Astrocyte (in vitro differentiated cells and primary cell): ENCODE measurements around the gene NFATC1. TPM values are rescaled to one million over a fixed set of nuclear protein-coding genes. Genes with fewer than 3 reads are reported as not detected.

Experiments
- DNase-seq: peaks from one replicate; pipeline ENCODE4 v3.0.0-alpha.2; 2010; ENCODE audit warnings: low read depth
- FAIRE-seq: peaks from 2 replicates; lab custom pipeline; 2011; peaks lifted over from hg19 to GRCh38; lab: Jason Lieb, UNC
- H2AFZ ChIP-seq: 2 replicates; pipeline ENCODE4 v1.6.0; 2012; ENCODE audit warnings: low read depth, low read length, inconsistent platforms
- H3K27ac ChIP-seq: 2 replicates; pipeline ENCODE4 v1.5.1; 2011; ENCODE audit warnings: low read depth, low read length, inconsistent platforms
- H3K27me3 ChIP-seq: 2 replicates; pipeline ENCODE4 v1.6.0; 2011; ENCODE audit warnings: low read length, inconsistent platforms; ENCODE audit not compliant: insufficient read depth
- H3K36me3 ChIP-seq: 2 replicates; pipeline ENCODE4 v1.5.1; 2011; ENCODE audit warnings: low read length, inconsistent platforms; ENCODE audit not compliant: insufficient read depth
- H3K4me1 ChIP-seq: 2 replicates; pipeline ENCODE4 v1.5.1; 2011; ENCODE audit warnings: low read length, inconsistent platforms; ENCODE audit not compliant: insufficient read depth
- H3K4me2 ChIP-seq: 2 replicates; pipeline ENCODE4 v1.6.0; 2012; ENCODE audit warnings: low read length, inconsistent platforms
- H3K4me3 ChIP-seq: 2 replicates; pipeline ENCODE4 v1.5.1; 2011; ENCODE audit warnings: low read depth, mild to moderate bottlenecking, low read length, inconsistent platforms; ENCODE audit not compliant: insufficient read depth
- H3K79me2 ChIP-seq: 2 replicates; pipeline ENCODE4 v1.6.0; 2012; ENCODE audit warnings: mild to moderate bottlenecking, low read length, inconsistent platforms; ENCODE audit not compliant: insufficient read depth
- H3K9ac ChIP-seq: 2 replicates; pipeline ENCODE4 v1.6.0; 2012; ENCODE audit warnings: mild to moderate bottlenecking, low read length, inconsistent platforms
- H3K9me3 ChIP-seq: 2 replicates; pipeline ENCODE4 v1.5.1; 2012; ENCODE audit warnings: low read depth, mild to moderate bottlenecking, low read length, inconsistent platforms; ENCODE audit not compliant: insufficient read depth
- H4K20me1 ChIP-seq: 2 replicates; pipeline ENCODE4 v1.6.0; 2012; ENCODE audit warnings: low read length, inconsistent platforms; ENCODE audit not compliant: insufficient read depth
- H3K27ac Mint-ChIP-seq: one replicate; pipeline ENCODE4 v1.8.0; 2021; ENCODE audit warnings: mild to moderate bottlenecking, mixed read lengths; ENCODE audit not compliant: unreplicated experiment
- H3K27me3 Mint-ChIP-seq: one replicate; pipeline ENCODE4 v1.8.0; 2021; ENCODE audit warnings: low read depth, mixed read lengths; ENCODE audit not compliant: unreplicated experiment
- H3K36me3 Mint-ChIP-seq: one replicate; pipeline ENCODE4 v1.8.0; 2021; ENCODE audit warnings: low read depth, mixed read lengths; ENCODE audit not compliant: unreplicated experiment
- H3K4me1 Mint-ChIP-seq: one replicate; pipeline ENCODE4 v1.8.0; 2021; ENCODE audit warnings: low read depth, mixed read lengths; ENCODE audit not compliant: unreplicated experiment
- H3K4me3 Mint-ChIP-seq: one replicate; pipeline ENCODE4 v1.8.0; 2021; ENCODE audit warnings: mild to moderate bottlenecking, moderate library complexity, mixed read lengths; ENCODE audit not compliant: unreplicated experiment
- H3K9me3 Mint-ChIP-seq: one replicate; pipeline ENCODE4 v1.8.0; 2021; ENCODE audit warnings: mild to moderate bottlenecking, mixed read lengths; ENCODE audit not compliant: unreplicated experiment
- EZH2 ChIP-seq: IDR thresholded peaks from 2 replicates; pipeline ENCODE4 v1.6.1; 2012; ENCODE audit warnings: mild to moderate bottlenecking, low read length, inconsistent platforms; ENCODE audit not compliant: insufficient read depth
- total RNA-seq: library from RNA; stranded (reverse); gene quantifications from 2 replicates; pipeline ENCODE4 v1.2.1, GENCODE V29; 2021
- TF ChIP-seq, protein P1 (sequence below): IDR thresholded peaks from 2 replicates; pipeline ENCODE4 v1.5.1; 2011; ENCODE audit warnings: low read depth, mild to moderate bottlenecking, inconsistent platforms, low read length, moderate library complexity; ENCODE audit not compliant: insufficient read depth

Gene NFATC1
- total RNA-seq, 1 donor from 2014 or later = 11.0 TPM

DNA sequence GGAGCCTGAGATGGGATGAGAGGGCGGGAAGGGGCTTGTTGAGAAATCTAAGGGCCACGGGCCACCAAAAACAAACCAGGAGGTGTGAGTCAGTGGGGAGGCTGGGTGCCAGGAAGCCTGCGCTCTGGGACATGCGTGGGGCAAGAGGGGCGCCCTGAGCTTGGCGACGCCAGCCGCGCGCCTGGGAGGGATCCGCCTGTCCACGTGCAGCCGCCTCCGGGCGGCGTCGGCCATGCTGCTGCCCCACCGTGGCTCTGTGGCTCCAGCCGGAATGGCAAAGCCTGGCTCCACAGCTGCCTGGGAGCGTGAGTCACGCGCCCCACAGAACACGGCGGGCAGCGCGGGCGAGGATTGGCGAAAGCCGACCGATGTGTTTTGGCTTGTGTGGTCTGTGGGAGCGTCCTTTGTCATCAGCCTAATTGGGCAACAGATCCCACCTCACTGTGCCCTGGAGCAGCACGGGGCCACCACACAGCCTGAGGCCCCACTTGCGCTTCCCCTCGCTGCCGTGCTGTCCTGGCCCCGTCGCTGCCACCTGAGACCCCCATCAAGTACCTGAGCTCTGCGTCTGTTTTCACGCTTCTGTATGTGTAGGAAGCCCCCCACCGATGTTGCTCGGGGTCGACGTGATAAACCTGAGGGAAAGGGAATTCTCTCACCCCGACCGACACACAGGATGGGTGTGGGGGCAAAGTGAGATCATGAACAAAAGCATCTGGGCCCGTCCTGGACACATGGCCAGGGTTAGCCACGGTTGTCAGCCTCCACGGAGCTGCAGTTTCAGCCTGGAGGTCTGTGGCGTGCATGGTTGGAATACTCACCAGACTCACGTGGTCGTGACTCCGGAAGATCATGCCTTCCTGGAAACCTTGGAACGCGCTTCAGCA lies 80.5 kb downstream of the NFATC1 start:
- H3K36me3 Mint-ChIP-seq = peaks cover 5% of the 10 kb centered on the region
- Histone ChIP-seq H3K4me1 (no peaks in the 10 kb centered on the region), H3K9me3 (peaks cover 8% of the 10 kb centered on the region), H3K79me2 (no peaks in the 10 kb centered on the region), H4K20me1 (no peaks in the 10 kb centered on the region), H3K27me3 (peaks cover 2% of the 10 kb centered on the region), H3K4me2 (no peak overlapping the region), H3K27ac (no peak overlapping the region), H3K4me3 (no peak overlapping the region), H2AFZ (no peak overlapping the region), H3K9ac (no peak overlapping the region), H3K36me3 (no peaks in the 10 kb centered on the region)
- H3K4me3 Mint-ChIP-seq = no peak overlapping the region
- H3K27me3 Mint-ChIP-seq = peaks cover 5% of the 10 kb centered on the region
- H3K9me3 Mint-ChIP-seq = peaks cover 4% of the 10 kb centered on the region
- no peak for TF ChIP-seq EZH2
- TF ChIP-seq, protein P1, sequence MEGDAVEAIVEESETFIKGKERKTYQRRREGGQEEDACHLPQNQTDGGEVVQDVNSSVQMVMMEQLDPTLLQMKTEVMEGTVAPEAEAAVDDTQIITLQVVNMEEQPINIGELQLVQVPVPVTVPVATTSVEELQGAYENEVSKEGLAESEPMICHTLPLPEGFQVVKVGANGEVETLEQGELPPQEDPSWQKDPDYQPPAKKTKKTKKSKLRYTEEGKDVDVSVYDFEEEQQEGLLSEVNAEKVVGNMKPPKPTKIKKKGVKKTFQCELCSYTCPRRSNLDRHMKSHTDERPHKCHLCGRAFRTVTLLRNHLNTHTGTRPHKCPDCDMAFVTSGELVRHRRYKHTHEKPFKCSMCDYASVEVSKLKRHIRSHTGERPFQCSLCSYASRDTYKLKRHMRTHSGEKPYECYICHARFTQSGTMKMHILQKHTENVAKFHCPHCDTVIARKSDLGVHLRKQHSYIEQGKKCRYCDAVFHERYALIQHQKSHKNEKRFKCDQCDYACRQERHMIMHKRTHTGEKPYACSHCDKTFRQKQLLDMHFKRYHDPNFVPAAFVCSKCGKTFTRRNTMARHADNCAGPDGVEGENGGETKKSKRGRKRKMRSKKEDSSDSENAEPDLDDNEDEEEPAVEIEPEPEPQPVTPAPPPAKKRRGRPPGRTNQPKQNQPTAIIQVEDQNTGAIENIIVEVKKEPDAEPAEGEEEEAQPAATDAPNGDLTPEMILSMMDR = no peak
- no peak for DNase-seq
- H3K4me1 Mint-ChIP-seq = no peaks in the 10 kb centered on the region
- FAIRE-seq = no peak
- no peak overlapping the region for H3K27ac Mint-ChIP-seq

DNA sequence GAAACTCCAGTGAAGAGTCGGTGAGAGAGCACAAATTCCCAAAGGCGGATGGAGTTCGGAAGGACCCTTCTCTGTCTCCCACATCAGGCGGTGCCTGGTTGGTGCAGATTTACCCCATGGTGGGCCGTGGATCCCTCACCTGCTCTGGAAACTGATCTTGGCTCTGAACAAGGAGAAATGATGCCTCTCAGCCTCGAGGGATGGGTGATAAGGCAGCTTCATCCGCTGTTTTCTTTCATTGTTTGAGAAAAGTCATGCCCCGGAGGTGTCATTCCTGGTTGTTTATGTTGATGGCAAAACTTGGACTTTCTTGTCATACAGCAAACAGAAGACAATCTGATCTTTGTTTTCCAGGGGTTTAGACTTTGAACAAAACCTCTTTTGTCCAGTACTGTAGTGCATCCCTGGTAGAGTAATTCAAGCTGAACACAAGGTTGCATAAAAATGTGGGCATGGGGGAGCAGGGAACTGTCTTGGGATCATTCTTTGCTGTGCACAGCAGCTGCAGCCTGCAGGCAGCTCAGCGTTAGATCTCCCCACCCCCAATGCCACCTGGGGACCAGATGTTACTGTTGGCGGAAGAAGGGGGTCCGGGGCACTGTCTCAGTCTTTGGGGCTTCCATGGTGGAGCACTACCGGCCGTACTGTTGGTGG lies 81.3 kb downstream of the NFATC1 start:
- no peaks in the 10 kb centered on the region for H3K36me3 ChIP-seq
- peaks cover 8% of the 10 kb centered on the region for H3K9me3 ChIP-seq
- no peak overlapping the region for H3K27ac ChIP-seq
- no peak overlapping the region for H2AFZ ChIP-seq
- Mint-ChIP-seq H3K27me3 (peaks cover 4% of the 10 kb centered on the region), H3K4me3 (no peak overlapping the region), H3K27ac (no peak overlapping the region), H3K4me1 (no peaks in the 10 kb centered on the region), H3K36me3 (peaks cover 5% of the 10 kb centered on the region), H3K9me3 (peaks cover 4% of the 10 kb centered on the region)
- H3K79me2 ChIP-seq = no peaks in the 10 kb centered on the region
- DNase-seq = no peak
- H3K4me3 ChIP-seq = no peak overlapping the region
- FAIRE-seq = no peak
- H3K9ac ChIP-seq = no peak overlapping the region
- H4K20me1 ChIP-seq = no peaks in the 10 kb centered on the region
- TF ChIP-seq, protein P1 = no peak
- TF ChIP-seq EZH2 = no peak
- H3K4me1 ChIP-seq = no peaks in the 10 kb centered on the region
- no peak overlapping the region for H3K4me2 ChIP-seq
- no peaks in the 10 kb centered on the region for H3K27me3 ChIP-seq
